ENCODE measurements around the gene ANKRD55. TPM values are rescaled to one million over a fixed set of nuclear protein-coding genes. Genes with fewer than 3 reads are reported as not detected.
"Not testable (repeated sequence)": the region's sequence is repeated elsewhere in the genome, so short reads cannot be mapped to it uniquely, and the experiment has no call there.

ANKRD55 gene
- total RNA-seq, 2 donors from 2014 or later = not detected

- DNase-seq (ENCODE audit: low spot score) = no peak
- Histone ChIP-seq H3K27ac (no peak overlapping the region), H3K4me1 (ENCODE audit: control insufficient read depth in 1 of 2, low read depth in 2 of 2) (peaks cover 3 to 9% of the 10 kb centered on the region in 2 donors), H3K36me3 (no peaks in the 10 kb centered on the region), H3K9me3 (no peaks in the 10 kb centered on the region), H3K4me3 (no peak overlapping the region), H3K27me3 (replicated peaks; ENCODE audit: insufficient read depth) (no peaks in the 10 kb centered on the region)
- no peak for ATAC-seq (ENCODE audit: insufficient number of reproducible peaks, low FRiP score, low read depth)
- TF ChIP-seq CTCF (IDR thresholded peaks at IDR 0.05) = no peak
These were observed 71.2 kb downstream of the ANKRD55 start for GRCh38 chr5:56161927-56162326.

GRCh38 chr5:56161439-56161823 is 71.7 kb downstream of the ANKRD55 start:
- Histone ChIP-seq H3K36me3 (no peaks in the 10 kb centered on the region), H3K4me1 (ENCODE audit: control insufficient read depth in 1 of 2, low read depth in 2 of 2) (peaks cover 5 to 9% of the 10 kb centered on the region in 2 donors), H3K27me3 (replicated peaks; ENCODE audit: insufficient read depth) (no peaks in the 10 kb centered on the region), H3K27ac (no peak overlapping the region), H3K9me3 (no peaks in the 10 kb centered on the region), H3K4me3 (no peak overlapping the region)
- DNase-seq (ENCODE audit: low spot score) = no peak
- no peak for ATAC-seq (ENCODE audit: insufficient number of reproducible peaks, low FRiP score, low read depth)
- no peak for TF ChIP-seq CTCF (IDR thresholded peaks at IDR 0.05)

GRCh38 chr5:56160723-56161438 is 72.2 kb downstream of the ANKRD55 start:
- Histone ChIP-seq H3K27me3 (replicated peaks; ENCODE audit: insufficient read depth) (no peaks in the 10 kb centered on the region), H3K4me3 (no peak overlapping the region), H3K27ac (no peak overlapping the region), H3K4me1 (ENCODE audit: control insufficient read depth in 1 of 2, low read depth in 2 of 2) (peaks cover 5 to 9% of the 10 kb centered on the region in 2 donors), H3K9me3 (no peaks in the 10 kb centered on the region), H3K36me3 (no peaks in the 10 kb centered on the region)
- TF ChIP-seq CTCF (IDR thresholded peaks at IDR 0.05) = no peak
- ATAC-seq (ENCODE audit: insufficient number of reproducible peaks, low FRiP score, low read depth) (no peak), DNase-seq (ENCODE audit: low spot score) (no peak)

- H3K27me3 ChIP-seq (replicated peaks; ENCODE audit: insufficient read depth) = no peaks in the 10 kb centered on the region
- no peaks in the 10 kb centered on the region for H3K9me3 ChIP-seq
- ATAC-seq (ENCODE audit: insufficient number of reproducible peaks, low FRiP score, low read depth) (no peak), DNase-seq (ENCODE audit: low spot score) (no peak)
- TF ChIP-seq CTCF (IDR thresholded peaks at IDR 0.05) = no peak
- H3K4me1 ChIP-seq (ENCODE audit: control insufficient read depth in 1 of 2, low read depth in 2 of 2) = peaks cover 4 to 6% of the 10 kb centered on the region in 2 donors
- H3K27ac ChIP-seq = no peak overlapping the region
- no peak overlapping the region for H3K4me3 ChIP-seq
- H3K36me3 ChIP-seq = no peaks in the 10 kb centered on the region
These were observed 73.6 kb downstream of the ANKRD55 start for GRCh38 chr5:56159521-56159947.

- ATAC-seq (ENCODE audit: insufficient number of reproducible peaks, low FRiP score, low read depth) (no peak), DNase-seq (ENCODE audit: low spot score) (no peak)
- TF ChIP-seq CTCF (IDR thresholded peaks at IDR 0.05) = no peak
- peaks cover 0 to 3% of the 10 kb centered on the region in 2 donors for H3K4me1 ChIP-seq (ENCODE audit: control insufficient read depth in 1 of 2, low read depth in 2 of 2)
- H3K27ac ChIP-seq = no peak overlapping the region
- H3K36me3 ChIP-seq = no peaks in the 10 kb centered on the region
- no peak overlapping the region for H3K4me3 ChIP-seq
- H3K9me3 ChIP-seq = no peaks in the 10 kb centered on the region
- H3K27me3 ChIP-seq (replicated peaks; ENCODE audit: insufficient read depth) = no peaks in the 10 kb centered on the region
These were observed 74.7 kb downstream of the ANKRD55 start for GRCh38 chr5:56158331-56158960.

GRCh38 chr5:56157191-56157621 is 75.9 kb downstream of the ANKRD55 start:
- H3K9me3 ChIP-seq; H3K4me1 ChIP-seq (ENCODE audit: control insufficient read depth in 1 of 2, low read depth in 2 of 2); H3K27me3 ChIP-seq (replicated peaks; ENCODE audit: insufficient read depth); DNase-seq (ENCODE audit: low spot score); H3K4me3 ChIP-seq; H3K27ac ChIP-seq; ATAC-seq (ENCODE audit: insufficient number of reproducible peaks, low FRiP score, low read depth); H3K36me3 ChIP-seq: not testable (repeated sequence)

GRCh38 chr5:56156585-56157190 is 76.4 kb downstream of the ANKRD55 start:
- H3K27ac ChIP-seq; H3K9me3 ChIP-seq; H3K27me3 ChIP-seq (replicated peaks; ENCODE audit: insufficient read depth); H3K4me3 ChIP-seq; H3K36me3 ChIP-seq; H3K4me1 ChIP-seq (ENCODE audit: control insufficient read depth in 1 of 2, low read depth in 2 of 2); ATAC-seq (ENCODE audit: insufficient number of reproducible peaks, low FRiP score, low read depth); DNase-seq (ENCODE audit: low spot score): not testable (repeated sequence)

All from thoracic aorta (tissue), 2 donors.